Progenitor cell of endocrine pancreas (in vitro differentiated cells): ENCODE results near the gene PHF23. TPM values are rescaled to one million over a fixed set of nuclear protein-coding genes. Genes with fewer than 3 reads are reported as not detected.

ENCODE experiments used
- DNase-seq: peaks from one replicate; pipeline ENCODE4 v3.0.0; 2021; ENCODE audit warnings: low spot score; ENCODE audit not compliant: unreplicated experiment
- H3K27ac Mint-ChIP-seq: 2 replicates; pipeline ENCODE4 v1.8.0; 2021; ENCODE audit warnings: mild to moderate bottlenecking, moderate library complexity, mixed read lengths
- H3K27me3 Mint-ChIP-seq: 2 replicates; pipeline ENCODE4 v1.8.0; 2021; ENCODE audit warnings: mixed read lengths
- H3K36me3 Mint-ChIP-seq: 2 replicates; pipeline ENCODE4 v1.8.0; 2022; ENCODE audit warnings: mixed read lengths; ENCODE audit not compliant: insufficient read depth
- H3K4me1 Mint-ChIP-seq: 2 replicates; pipeline ENCODE4 v1.8.0; 2021; ENCODE audit warnings: low read depth, mixed read lengths
- H3K4me3 Mint-ChIP-seq: 2 replicates; pipeline ENCODE4 v1.8.0; 2021; ENCODE audit warnings: low read depth, mild to moderate bottlenecking, moderate library complexity, mixed read lengths
- H3K9me3 Mint-ChIP-seq: 2 replicates; pipeline ENCODE4 v1.8.0; 2021; ENCODE audit warnings: low read depth, mixed read lengths
- total RNA-seq: library from RNA; stranded (reverse); gene quantifications from 2 replicates; pipeline ENCODE4 v1.2.1, GENCODE V29; 2021
- TF ChIP-seq, protein P1 (sequence below): fragments of 200-600 bp; sonication (generic); IDR thresholded peaks from one replicate; pipeline ENCODE4 v1.5.0; 2021; ENCODE audit warnings: antibody characterized with exemption, mild to moderate bottlenecking; ENCODE audit not compliant: unreplicated experiment

The PHF23 gene
- total RNA-seq, 1 donor from 2014 or later: 73.7 TPM

DNA sequence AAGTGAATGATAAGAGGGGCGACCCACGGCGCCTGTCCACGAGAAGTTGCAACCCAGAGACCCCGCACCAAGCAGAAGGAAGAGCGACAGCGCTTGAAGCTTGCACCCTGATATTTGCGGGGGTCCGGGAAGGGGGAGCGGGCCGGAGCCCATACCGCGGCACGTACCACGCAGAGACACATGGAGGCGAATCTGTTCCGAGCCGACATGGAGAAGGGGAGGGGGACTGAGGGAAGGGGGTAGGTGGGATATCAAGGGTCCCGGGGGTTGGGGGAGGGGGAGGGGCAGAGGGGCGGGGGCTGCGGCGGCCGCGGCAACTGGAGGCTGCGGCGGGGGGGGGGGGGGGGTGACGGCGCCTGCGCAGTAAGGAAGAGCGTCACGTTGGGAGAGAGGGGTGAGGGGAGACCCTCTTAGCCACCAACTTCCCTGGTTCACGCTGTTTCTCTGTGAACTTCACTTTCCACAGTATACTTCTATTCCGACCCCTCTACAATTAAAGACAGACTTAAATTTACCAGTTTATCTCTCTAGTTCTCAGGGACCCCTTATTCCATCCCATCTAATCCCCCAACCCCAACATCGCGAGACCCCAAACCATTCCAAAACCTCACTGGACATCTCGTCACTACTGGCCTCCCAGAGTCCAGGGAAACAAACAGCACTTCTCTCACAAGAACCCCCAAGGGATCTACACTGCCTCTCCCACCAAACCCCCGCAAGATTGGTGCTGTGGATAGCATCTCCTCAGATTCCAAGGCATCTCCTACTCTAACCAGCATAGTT is 27.6 kb downstream of the PHF23 start:
- DNase-seq: no peak
- Mint-ChIP-seq H3K9me3 (no peaks in the 10 kb centered on the region), H3K4me1 (peaks cover 36% of the 10 kb centered on the region), H3K27me3 (no peaks in the 10 kb centered on the region), H3K27ac (peak overlapping the region; percentile 33), H3K36me3 (no peaks in the 10 kb centered on the region), H3K4me3 (peak overlapping the region; percentile 57)
- TF ChIP-seq, protein P1, sequence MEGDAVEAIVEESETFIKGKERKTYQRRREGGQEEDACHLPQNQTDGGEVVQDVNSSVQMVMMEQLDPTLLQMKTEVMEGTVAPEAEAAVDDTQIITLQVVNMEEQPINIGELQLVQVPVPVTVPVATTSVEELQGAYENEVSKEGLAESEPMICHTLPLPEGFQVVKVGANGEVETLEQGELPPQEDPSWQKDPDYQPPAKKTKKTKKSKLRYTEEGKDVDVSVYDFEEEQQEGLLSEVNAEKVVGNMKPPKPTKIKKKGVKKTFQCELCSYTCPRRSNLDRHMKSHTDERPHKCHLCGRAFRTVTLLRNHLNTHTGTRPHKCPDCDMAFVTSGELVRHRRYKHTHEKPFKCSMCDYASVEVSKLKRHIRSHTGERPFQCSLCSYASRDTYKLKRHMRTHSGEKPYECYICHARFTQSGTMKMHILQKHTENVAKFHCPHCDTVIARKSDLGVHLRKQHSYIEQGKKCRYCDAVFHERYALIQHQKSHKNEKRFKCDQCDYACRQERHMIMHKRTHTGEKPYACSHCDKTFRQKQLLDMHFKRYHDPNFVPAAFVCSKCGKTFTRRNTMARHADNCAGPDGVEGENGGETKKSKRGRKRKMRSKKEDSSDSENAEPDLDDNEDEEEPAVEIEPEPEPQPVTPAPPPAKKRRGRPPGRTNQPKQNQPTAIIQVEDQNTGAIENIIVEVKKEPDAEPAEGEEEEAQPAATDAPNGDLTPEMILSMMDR: no peak

DNA sequence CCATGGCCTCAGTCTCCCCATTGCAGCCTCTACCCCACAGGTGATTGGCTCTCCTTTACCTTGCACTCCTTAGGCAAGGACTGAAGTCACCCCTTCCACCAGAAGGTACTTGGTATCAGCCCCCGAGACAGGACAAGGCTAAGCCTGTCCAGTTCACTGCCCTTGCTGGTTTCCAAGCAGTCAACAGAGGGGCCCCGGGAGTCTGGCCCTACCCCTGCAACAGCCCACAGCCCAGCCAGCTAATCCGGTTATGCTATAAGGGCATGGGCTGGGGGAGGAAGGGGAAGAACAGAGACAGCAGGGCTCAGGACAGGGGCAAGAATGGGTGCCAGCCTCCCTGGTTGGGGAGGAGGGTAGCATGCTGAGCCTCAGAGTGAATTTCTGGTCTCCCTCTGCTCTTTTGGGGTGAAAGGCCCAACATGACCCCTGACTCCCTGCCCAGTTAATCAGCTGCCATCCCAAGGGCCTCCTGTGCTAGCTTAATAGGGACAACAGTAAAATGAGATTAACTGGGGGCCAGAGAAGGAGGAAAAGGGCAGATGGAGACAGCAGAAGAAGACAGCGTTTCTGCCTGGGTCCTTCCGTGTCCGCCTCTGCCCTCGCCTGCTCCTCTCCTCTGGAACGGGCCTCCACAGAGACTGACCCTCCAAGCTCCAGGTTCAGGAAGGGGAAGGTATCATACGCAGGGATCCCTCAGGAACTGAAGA is 30.4 kb downstream of the PHF23 start:
- H3K27ac Mint-ChIP-seq: no peak overlapping the region
- TF ChIP-seq, protein P1: no peak
- no peaks in the 10 kb centered on the region for H3K36me3 Mint-ChIP-seq
- DNase-seq: no peak
- no peaks in the 10 kb centered on the region for H3K9me3 Mint-ChIP-seq
- peaks cover 30% of the 10 kb centered on the region for H3K4me1 Mint-ChIP-seq
- no peaks in the 10 kb centered on the region for H3K27me3 Mint-ChIP-seq
- H3K4me3 Mint-ChIP-seq: no peak overlapping the region

GRCh38 chr17:7208027-7208571 is 31.2 kb downstream of the PHF23 start:
- H3K27me3 Mint-ChIP-seq: no peaks in the 10 kb centered on the region
- H3K36me3 Mint-ChIP-seq: no peaks in the 10 kb centered on the region
- H3K4me1 Mint-ChIP-seq: peaks cover 24% of the 10 kb centered on the region
- TF ChIP-seq, protein P1: no peak
- no peak overlapping the region for H3K27ac Mint-ChIP-seq
- no peak overlapping the region for H3K4me3 Mint-ChIP-seq
- no peaks in the 10 kb centered on the region for H3K9me3 Mint-ChIP-seq
- DNase-seq: no peak

- no peaks in the 10 kb centered on the region for H3K27me3 Mint-ChIP-seq
- H3K4me3 Mint-ChIP-seq: no peak overlapping the region
- no peaks in the 10 kb centered on the region for H3K9me3 Mint-ChIP-seq
- TF ChIP-seq, protein P1: no peak
- no peak for DNase-seq
- H3K4me1 Mint-ChIP-seq: peaks cover 23% of the 10 kb centered on the region
- H3K27ac Mint-ChIP-seq: no peak overlapping the region
- peaks cover 5% of the 10 kb centered on the region for H3K36me3 Mint-ChIP-seq
Observed at GRCh38 chr17:7207120-7208001, 31.9 kb downstream of the PHF23 start.

DNA sequence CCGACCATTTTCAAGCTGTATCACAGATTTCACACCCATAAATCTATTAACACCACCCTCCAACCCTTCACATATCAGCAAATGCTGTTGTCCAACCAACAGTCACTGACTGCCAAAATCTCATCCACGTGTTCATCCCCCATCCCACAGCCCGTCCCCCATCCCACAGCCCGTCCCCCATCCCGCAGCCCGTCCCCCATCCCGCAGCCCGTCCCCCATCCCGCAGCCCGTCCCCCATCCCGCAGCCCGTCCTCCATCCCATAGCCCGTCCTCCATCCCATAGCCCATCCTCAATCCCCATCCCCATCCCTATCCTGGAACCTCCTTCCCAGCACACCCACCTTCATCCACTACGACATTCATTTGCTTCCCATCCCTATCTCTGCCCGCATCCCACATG is 33.7 kb downstream of the PHF23 start:
- Mint-ChIP-seq H3K27me3 (no peaks in the 10 kb centered on the region), H3K9me3 (no peaks in the 10 kb centered on the region), H3K4me1 (peaks cover 14% of the 10 kb centered on the region), H3K36me3 (peaks cover 6% of the 10 kb centered on the region), H3K4me3 (peak overlapping the region; percentile 71), H3K27ac (peak overlapping the region; percentile 89)
- TF ChIP-seq, protein P1: no peak
- DNase-seq: no peak
